Epithelial cell of proximal tubule (primary cell): ENCODE data around the gene KREMEN1. TPM values are rescaled to one million over a fixed set of nuclear protein-coding genes. Genes with fewer than 3 reads are reported as not detected.

ENCODE experiments used
- DNase-seq: peaks from one replicate; pipeline ENCODE4 v3.0.0-alpha.2; 2011; ENCODE audit warnings: low read depth
- H3K4me3 ChIP-seq: 2 replicates; pipeline ENCODE4 v1.5.1; 2011; ENCODE audit warnings: low read depth, mild to moderate bottlenecking, low read length
- total RNA-seq: library from RNA; depleted of rRNA; stranded (reverse); fragments of >200 nt; gene quantifications from 2 replicates; pipeline ENCODE4 v1.2.3, GENCODE V29; 2015
- TF ChIP-seq, protein P1 (sequence below): conservative IDR thresholded peaks from 2 replicates; pipeline ENCODE4 v1.5.1; 2012; ENCODE audit warnings: low read depth, mild to moderate bottlenecking, low read length

The KREMEN1 gene
- total RNA-seq, 1 donor from 2014 or later: 10.8 TPM

GRCh38 chr22:29093501-29094300, 20.9 kb downstream of the KREMEN1 start:
- no peak overlapping the region for H3K4me3 ChIP-seq
- no peak for DNase-seq
- TF ChIP-seq, protein P1, sequence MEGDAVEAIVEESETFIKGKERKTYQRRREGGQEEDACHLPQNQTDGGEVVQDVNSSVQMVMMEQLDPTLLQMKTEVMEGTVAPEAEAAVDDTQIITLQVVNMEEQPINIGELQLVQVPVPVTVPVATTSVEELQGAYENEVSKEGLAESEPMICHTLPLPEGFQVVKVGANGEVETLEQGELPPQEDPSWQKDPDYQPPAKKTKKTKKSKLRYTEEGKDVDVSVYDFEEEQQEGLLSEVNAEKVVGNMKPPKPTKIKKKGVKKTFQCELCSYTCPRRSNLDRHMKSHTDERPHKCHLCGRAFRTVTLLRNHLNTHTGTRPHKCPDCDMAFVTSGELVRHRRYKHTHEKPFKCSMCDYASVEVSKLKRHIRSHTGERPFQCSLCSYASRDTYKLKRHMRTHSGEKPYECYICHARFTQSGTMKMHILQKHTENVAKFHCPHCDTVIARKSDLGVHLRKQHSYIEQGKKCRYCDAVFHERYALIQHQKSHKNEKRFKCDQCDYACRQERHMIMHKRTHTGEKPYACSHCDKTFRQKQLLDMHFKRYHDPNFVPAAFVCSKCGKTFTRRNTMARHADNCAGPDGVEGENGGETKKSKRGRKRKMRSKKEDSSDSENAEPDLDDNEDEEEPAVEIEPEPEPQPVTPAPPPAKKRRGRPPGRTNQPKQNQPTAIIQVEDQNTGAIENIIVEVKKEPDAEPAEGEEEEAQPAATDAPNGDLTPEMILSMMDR: no peak

GRCh38 chr22:29095459-29095858, 22.6 kb downstream of the KREMEN1 start:
- TF ChIP-seq, protein P1: no peak
- DNase-seq: no peak
- H3K4me3 ChIP-seq: no peak overlapping the region

GRCh38 chr22:29096736-29097669, 24.2 kb downstream of the KREMEN1 start:
- DNase-seq: no peak
- TF ChIP-seq, protein P1: no peak

DNA sequence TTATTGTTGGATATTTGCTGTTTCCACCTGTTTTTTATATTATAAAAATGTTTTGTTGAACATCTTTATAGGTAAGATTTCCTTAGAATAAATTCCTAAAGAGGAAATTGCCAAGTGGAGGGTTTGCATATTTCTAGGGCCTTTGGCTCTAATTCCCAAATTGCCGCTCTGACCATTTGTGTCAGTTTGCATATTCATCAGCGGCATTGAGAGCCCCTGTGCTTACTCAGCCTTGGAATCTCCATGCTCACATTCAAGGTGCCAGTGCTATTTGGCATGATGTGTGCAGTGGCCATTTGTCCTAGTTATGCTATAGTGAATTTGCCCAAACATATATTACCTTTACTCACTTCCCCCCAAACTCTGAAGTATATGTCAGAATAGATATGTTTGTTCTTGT, 25.5 kb downstream of the KREMEN1 start:
- no peak overlapping the region for H3K4me3 ChIP-seq
- DNase-seq: no peak
- TF ChIP-seq, protein P1: no peak

More at GRCh38 chr22:29096736-29097669, 24.2 kb downstream of the KREMEN1 start:
- H3K4me3 ChIP-seq: no peak overlapping the region

- no peak overlapping the region for H3K4me3 ChIP-seq
- TF ChIP-seq, protein P1: no peak
- no peak for DNase-seq
Measured at GRCh38 chr22:29102300-29102699, 29.5 kb downstream of the KREMEN1 start.

DNA sequence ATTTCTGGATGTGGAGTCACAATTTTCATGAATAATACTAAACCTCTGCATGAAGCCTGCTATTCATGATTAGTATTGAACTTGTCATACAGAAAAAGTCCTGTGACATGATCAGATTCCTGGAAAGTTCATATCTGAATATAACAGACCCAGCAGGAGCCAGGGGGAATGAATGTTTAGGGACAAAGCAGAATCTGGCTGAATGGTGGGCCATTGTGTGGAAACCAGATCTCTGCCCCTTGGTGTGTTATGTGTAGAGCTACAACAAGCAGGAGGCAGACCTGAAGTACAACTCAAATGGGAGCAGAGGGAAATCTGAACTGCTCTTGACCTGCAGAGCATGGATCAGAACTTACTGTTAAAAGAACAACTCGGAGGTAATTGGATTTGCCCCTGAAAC, 30.3 kb downstream of the KREMEN1 start:
- TF ChIP-seq, protein P1: no peak
- H3K4me3 ChIP-seq: no peak overlapping the region
- no peak for DNase-seq
